ENCODE data around the gene ACHE.

- TF ChIP-seq CTCF (IDR thresholded peaks at IDR 0.05), result no peak
- no peak for TF ChIP-seq REST (IDR thresholded peaks at IDR 0.05)
- no peak for TF ChIP-seq MAFK (IDR thresholded peaks at IDR 0.05; ENCODE audit: partially characterized antibody)
These were observed 8.0 kb downstream of the ACHE start for GRCh38 chr7:100887516-100888290.
